ENCODE data around the gene EPS15.
"Not testable (repeated sequence)": the region's sequence is repeated elsewhere in the genome, so short reads cannot be mapped to it uniquely, and the experiment has no call there.

The EPS15 gene

GRCh38 chr1:51514733-51515132 is 4.3 kb downstream of the EPS15 start:
- DNase-seq, result no peak

GRCh38 chr1:51512606-51513005 is 6.5 kb downstream of the EPS15 start:
- DNase-seq, result no peak

- DNase-seq, result no peak
Measured at GRCh38 chr1:51512120-51512519, 6.9 kb downstream of the EPS15 start.

- DNase-seq, result no peak
Measured at GRCh38 chr1:51509773-51510172, 9.3 kb downstream of the EPS15 start.

GRCh38 chr1:51506537-51506936 is 12.5 kb downstream of the EPS15 start:
- DNase-seq, result no peak

GRCh38 chr1:51504806-51505525 is 14.1 kb downstream of the EPS15 start:
- DNase-seq, result no peak

GRCh38 chr1:51501218-51501630 is 17.8 kb downstream of the EPS15 start:
- DNase-seq, result not testable (repeated sequence)

GRCh38 chr1:51499694-51500093 is 19.4 kb downstream of the EPS15 start:
- DNase-seq, result no peak

- no peak for DNase-seq
Measured at GRCh38 chr1:51498924-51499323, 20.1 kb downstream of the EPS15 start.

GRCh38 chr1:51497340-51497739 is 21.7 kb downstream of the EPS15 start:
- no peak for DNase-seq

- no peak for DNase-seq
Measured at GRCh38 chr1:51494138-51494830, 24.8 kb downstream of the EPS15 start.

GRCh38 chr1:51491166-51491981 is 27.7 kb downstream of the EPS15 start:
- DNase-seq, result no peak

- no peak for DNase-seq
Measured at GRCh38 chr1:51489472-51489871, 29.6 kb downstream of the EPS15 start.

- DNase-seq, result peak in 1 of 6 experiments; percentile 8
Measured at GRCh38 chr1:51488372-51489050, 30.6 kb downstream of the EPS15 start.

GRCh38 chr1:51487628-51488027 is 31.4 kb downstream of the EPS15 start:
- DNase-seq, result no peak

- DNase-seq, result no peak
Measured at GRCh38 chr1:51484591-51484990, 34.5 kb downstream of the EPS15 start.

- no peak for DNase-seq
Measured at GRCh38 chr1:51482881-51483280, 36.2 kb downstream of the EPS15 start.

GRCh38 chr1:51474832-51475620 is 44.0 kb downstream of the EPS15 start:
- not testable (repeated sequence) for DNase-seq

- no peak for DNase-seq
Measured at GRCh38 chr1:51473331-51474115, 45.5 kb downstream of the EPS15 start.

- DNase-seq, result no peak
Measured at GRCh38 chr1:51472359-51472758, 46.7 kb downstream of the EPS15 start.

- DNase-seq, result no peak
Measured at GRCh38 chr1:51469518-51469917, 49.5 kb downstream of the EPS15 start.
